SK-N-SH (cell line): ENCODE measurements around the gene LAMB1. TPM values are rescaled to one million over a fixed set of nuclear protein-coding genes. Genes with fewer than 3 reads are reported as not detected.

ENCODE experiments used
- CTCF ChIA-PET: fragments of 300-600, 350-600 bp; formaldehyde crosslinking; extraction: SDS; loops from one replicate; lab custom pipeline; 2021; lab: Yijun Ruan, JAX
- POLR2A ChIA-PET: fragments of 350-600 bp; sonication (Branson Sonifier 250); formaldehyde crosslinking; extraction: SDS; loops from one replicate; lab custom pipeline; 2020; ENCODE audit warnings: antibody characterized with exemption, inconsistent platforms; lab: Yijun Ruan, JAX
- DNase-seq: peaks from one replicate; pipeline ENCODE4 v3.0.0; 2012
- H2AFZ ChIP-seq: fragments of 200-600 bp; sonication (generic); 2 replicates; pipeline ENCODE4 v1.8.1; 2016; ENCODE audit warnings: antibody characterized with exemption, mild to moderate bottlenecking, low read depth
- H3F3A ChIP-seq: fragments of 200-600 bp; sonication (generic); replicated peaks from 2 replicates; pipeline ENCODE3; 2016; ENCODE audit warnings: antibody characterized with exemption, mild to moderate bottlenecking; ENCODE audit not compliant: insufficient read depth
- H3K27ac ChIP-seq, 2 experiments: fragments of 200-500 bp in 1 of 2; fragments of 200-600 bp in 1 of 2; sonication (Bioruptor generic) in 1 of 2; sonication (generic), shearing (Covaris generic) in 1 of 2; 2 replicates each; pipeline versions ENCODE4 v1.5.1 to v1.6.1; 2014 to 2016; ENCODE audit warnings: low read depth in 2 of 2, inconsistent platforms in 1 of 2, low read length in 1 of 2, mild to moderate bottlenecking in 1 of 2, mixed read lengths in 1 of 2
- H3K27me3 ChIP-seq: fragments of 200-600 bp; sonication (generic), shearing (Covaris generic); 2 replicates; pipeline ENCODE4 v1.6.1; 2016; ENCODE audit warnings: mixed run types; ENCODE audit not compliant: insufficient read depth
- H3K36me3 ChIP-seq, 2 experiments: fragments of 200-500 bp in 1 of 2; fragments of 200-600 bp in 1 of 2; sonication (Bioruptor generic) in 1 of 2; sonication (generic) in 1 of 2; replicated peaks in 1 of 2; 2 replicates each; pipeline versions ENCODE3 to v1.5.1; 2014 to 2016; ENCODE audit warnings: low read length in 1 of 2, mild to moderate bottlenecking in 1 of 2; ENCODE audit not compliant: insufficient read depth in 2 of 2, control insufficient read depth in 1 of 2
- H3K4me1 ChIP-seq, 2 experiments: fragments of 200-500 bp in 1 of 2; fragments of 200-600 bp in 1 of 2; sonication (Bioruptor generic) in 1 of 2; sonication (generic), shearing (Covaris generic) in 1 of 2; 2 replicates each; pipeline versions ENCODE4 v1.5.1 to v1.6.1; 2014 to 2016; ENCODE audit warnings: low read depth in 1 of 2, low read length in 1 of 2, mixed run types in 1 of 2; ENCODE audit not compliant: insufficient read depth in 2 of 2, control insufficient read depth in 1 of 2
- H3K4me2 ChIP-seq: fragments of 200-600 bp; sonication (generic), shearing (Covaris generic); 2 replicates; pipeline ENCODE4 v1.6.1; 2017; ENCODE audit warnings: mixed run types
- H3K4me3 ChIP-seq, 2 experiments: fragments of 200-500 bp in 1 of 2; fragments of 200-600 bp in 1 of 2; sonication (Bioruptor generic) in 1 of 2; sonication (generic), shearing (Covaris generic) in 1 of 2; 2 replicates each; pipeline versions ENCODE4 v1.5.1 to v1.8.1; 2014 to 2016; ENCODE audit warnings: low read depth in 2 of 2, inconsistent platforms in 1 of 2, low read length in 1 of 2, mild to moderate bottlenecking in 1 of 2, mixed read lengths in 1 of 2, moderate library complexity in 1 of 2
- H3K79me2 ChIP-seq: fragments of 200-600 bp; sonication (generic); 2 replicates; pipeline ENCODE4 v1.8.1; 2017; ENCODE audit warnings: mild to moderate bottlenecking; ENCODE audit not compliant: insufficient read depth
- H3K9ac ChIP-seq: fragments of 200-600 bp; sonication (generic); 2 replicates; pipeline ENCODE4 v1.6.1; 2017; ENCODE audit warnings: mixed run types
- H3K9me2 ChIP-seq: fragments of 200-600 bp; sonication (generic); 2 replicates; pipeline ENCODE4 v1.6.1; 2017; ENCODE audit warnings: mixed run types
- H3K9me3 ChIP-seq: fragments of 200-600 bp; sonication (generic); 2 replicates; pipeline ENCODE4 v1.6.1; 2017; ENCODE audit warnings: mixed run types, mild to moderate bottlenecking, moderate library complexity
- H4K20me1 ChIP-seq: fragments of 200-600 bp; sonication (generic); 2 replicates; pipeline ENCODE4 v1.6.1; 2017; ENCODE audit warnings: mild to moderate bottlenecking, mixed run types; ENCODE audit not compliant: insufficient read depth
- CTCF ChIP-seq: fragments of 200-600 bp; sonication (generic); IDR thresholded peaks from 2 replicates; pipeline ENCODE4 v1.6.1; 2017; ENCODE audit warnings: antibody characterized with exemption, mild to moderate bottlenecking, moderate library complexity
- ELF1 ChIP-seq: IDR thresholded peaks from 2 replicates; pipeline ENCODE4 v1.4.0; 2012
- FOSL2 ChIP-seq: IDR thresholded peaks from 2 replicates; pipeline ENCODE4 v1.4.0; 2012; ENCODE audit warnings: low read depth, mild to moderate bottlenecking, moderate library complexity, borderline replicate concordance
- FOXJ3 ChIP-seq: sonication (generic); formaldehyde crosslinking; IDR thresholded peaks from 2 replicates; pipeline ENCODE4 v1.5.1; 2020; ENCODE audit warnings: mild to moderate bottlenecking, missing genetic modification reagents
- GABPA ChIP-seq: IDR thresholded peaks from 2 replicates; pipeline ENCODE4 v1.4.0; 2012; ENCODE audit warnings: low read depth, mild to moderate bottlenecking
- JUND ChIP-seq: IDR thresholded peaks from 2 replicates; pipeline ENCODE4 v1.4.0; 2012
- NRF1 ChIP-seq: IDR thresholded peaks from 2 replicates; pipeline ENCODE4 v1.6.1; 2012; ENCODE audit warnings: low read depth, mild to moderate bottlenecking, low read length
- PBX3 ChIP-seq: IDR thresholded peaks from 2 replicates; pipeline ENCODE4; 2012
- REST ChIP-seq: IDR thresholded peaks from 2 replicates; pipeline ENCODE4 v1.6.1; 2012; ENCODE audit warnings: mild to moderate bottlenecking, low read depth, low read length, moderate library complexity
- RFX5 ChIP-seq: IDR thresholded peaks from 2 replicates; pipeline ENCODE4 v1.6.1; 2012; ENCODE audit warnings: mild to moderate bottlenecking, improper control_type of control experiment, low read length
- RXRA ChIP-seq: IDR thresholded peaks from 2 replicates; pipeline ENCODE4 v1.4.0; 2012; ENCODE audit warnings: low read depth, mild to moderate bottlenecking, borderline replicate concordance
- SMC3 ChIP-seq: IDR thresholded peaks from 2 replicates; pipeline ENCODE4 v1.6.1; 2012; ENCODE audit warnings: low read depth, low read length, improper control_type of control experiment
- TCF12 ChIP-seq: IDR thresholded peaks from 2 replicates; pipeline ENCODE4 v1.4.0; 2012
- WGBS: methylation state at CpG from one replicate; pipeline ENCODE4 v1.1.6; 2017; ENCODE audit warnings: low lambda C conversion rate; 5-methylcytosine and 5-hydroxymethylcytosine counted together
- polyA plus RNA-seq, 3 experiments: library from polyadenylated mRNA; depleted of rRNA; stranded (reverse); fragments of >200 nt; gene quantifications; 2 replicates each; pipeline ENCODE4 v1.2.3, GENCODE V29; 2012

The LAMB1 gene
- polyA plus RNA-seq, 1 of the 3 experiments (the other 2 are of a cell fraction), result 435 TPM

GRCh38 chr7:107993891-107994291 lies 9.1 kb downstream of the LAMB1 start (continued):
- TF ChIP-seq PBX3 (no peak), RXRA (no peak), FOXJ3 (no peak), SMC3 (no peak), RFX5 (no peak), GABPA (no peak)

- ChIA-PET POLR2A (no interaction called here), CTCF (interaction anchor here (0.9 to 1.4 kb wide), 2 partner anchors 10 to 156 kb away, joined by 3 read pairs; no protein-coding TSS in a partner anchor)
- H3K27me3 ChIP-seq, result no peaks in the 10 kb centered on the region
- H3K4me1 ChIP-seq, result peaks cover 7 to 14% of the 10 kb centered on the region in 2 experiments
- H2AFZ ChIP-seq, result no peak overlapping the region
- DNase-seq, result no peak
- H3K4me2 ChIP-seq, result no peak overlapping the region
- no peak overlapping the region for H3K4me3 ChIP-seq
- TF ChIP-seq ELF1, result no peak
- TF ChIP-seq TCF12, result 0 out of 2 replicates have a peak, but pooled peaks have one; percentile 17
- TF ChIP-seq REST, result no peak
- peak; percentile 18; the same call in 1 of the 2 replicates for TF ChIP-seq JUND
- TF ChIP-seq FOSL2, result peak; percentile 33; the same call in 1 of the 2 replicates
- TF ChIP-seq NRF1, result no peak
- TF ChIP-seq CTCF, result no peak
- no peak for TF ChIP-seq SMC3
- H3K9ac ChIP-seq, result no peak overlapping the region; the same call in 1 of the 2 replicates
- H4K20me1 ChIP-seq, result no peaks in the 10 kb centered on the region
- peaks cover 82 to 94% of the 10 kb centered on the region in 2 experiments for H3K36me3 ChIP-seq
- WGBS, result 76% methylated on average over 9 of the region's 9 CpGs
- H3K79me2 ChIP-seq, result peaks cover 82% of the 10 kb centered on the region
- peaks cover 24% of the 10 kb centered on the region for H3F3A ChIP-seq
- peak overlapping the region in 1 of 2 experiments; percentile 59; a peak in 2 of 4 replicates for H3K27ac ChIP-seq
- H3K9me2 ChIP-seq, result no peaks in the 10 kb centered on the region
- H3K9me3 ChIP-seq, result no peaks in the 10 kb centered on the region
These were observed 13.2 kb downstream of the LAMB1 start for GRCh38 chr7:107989618-107990373.
